IMR-90 (cell line): ENCODE data around the gene GATA3. TPM values are rescaled to one million over a fixed set of nuclear protein-coding genes. Genes with fewer than 3 reads are reported as not detected.

Experiments used
- ATAC-seq: fragments of 200-7000 bp; cut with Tn5 transposase; 2 replicates; pipeline ENCODE4 v1.9.1; 2020; ENCODE audit warnings: low read depth, mild to moderate bottlenecking, moderate library complexity
- BruUV-seq: library from RNA; stranded (reverse); fragments of 400-500 nt; replicated peaks from 2 replicates; lab custom pipeline; 2021; lab: Mats Ljungman, UMichigan
- CTCF ChIA-PET: fragments of 300-600 bp; formaldehyde crosslinking; extraction: SDS; loops from one replicate; lab custom pipeline; 2021; ENCODE audit warnings: antibody characterized with exemption; lab: Yijun Ruan, JAX
- POLR2A ChIA-PET: fragments of 300-600 bp; sonication (Branson Sonifier 250); formaldehyde crosslinking; loops from one replicate; lab custom pipeline; 2022; ENCODE audit warnings: antibody characterized with exemption; ENCODE audit not compliant: unreplicated experiment; lab: Charles Lee
- DNase-seq: peaks from one replicate; pipeline ENCODE4 v3.0.0; 2013
- H2AFZ ChIP-seq: replicated peaks from 2 replicates; pipeline ENCODE3; 2013; ENCODE audit warnings: low read length, mild to moderate bottlenecking; ENCODE audit not compliant: poor library complexity
- H2AK5ac ChIP-seq: 2 replicates; pipeline ENCODE4 v1.6.1; 2013; ENCODE audit warnings: low read depth, low read length, inconsistent platforms
- H2AK9ac ChIP-seq: replicated peaks from 2 replicates; pipeline ENCODE3; 2013; ENCODE audit warnings: mild to moderate bottlenecking, low read depth, low read length, moderate library complexity; ENCODE audit not compliant: poor library complexity
- H2BK120ac ChIP-seq: 2 replicates; pipeline ENCODE4 v1.6.1; 2013; ENCODE audit warnings: low read depth, low read length, inconsistent platforms
- H2BK15ac ChIP-seq: 3 replicates; pipeline ENCODE4 v1.6.1; 2013; ENCODE audit warnings: low read depth, low read length, inconsistent platforms
- H2BK20ac ChIP-seq: 2 replicates; pipeline ENCODE4 v1.6.1; 2013; ENCODE audit warnings: low read depth, mild to moderate bottlenecking, inconsistent platforms, low read length, moderate library complexity
- H2BK5ac ChIP-seq: 2 replicates; pipeline ENCODE4 v1.6.1; 2013; ENCODE audit warnings: mild to moderate bottlenecking, low read depth, low read length, inconsistent platforms; ENCODE audit not compliant: poor library complexity, severe bottlenecking
- H3K14ac ChIP-seq: replicated peaks from 2 replicates; pipeline ENCODE4 v1.6.1; 2013; ENCODE audit warnings: low read depth, low read length, inconsistent platforms
- H3K18ac ChIP-seq: 2 replicates; pipeline ENCODE4 v1.6.1; 2013; ENCODE audit warnings: low read depth, low read length, control low read depth
- H3K23ac ChIP-seq: 2 replicates; pipeline ENCODE4 v1.6.1; 2013; ENCODE audit warnings: low read depth, low read length, inconsistent platforms
- H3K27ac ChIP-seq: 2 replicates; pipeline ENCODE4 v1.5.1; 2013; ENCODE audit warnings: mild to moderate bottlenecking, control low read depth, low read length; ENCODE audit not compliant: insufficient read depth
- H3K27me3 ChIP-seq: 2 replicates; pipeline ENCODE4 v1.6.1; 2013; ENCODE audit warnings: low read length; ENCODE audit not compliant: control insufficient read depth, insufficient read depth
- H3K36me3 ChIP-seq: 2 replicates; pipeline ENCODE4 v1.6.1; 2013; ENCODE audit warnings: low read length, mixed read lengths; ENCODE audit not compliant: control insufficient read depth, insufficient read depth
- H3K4ac ChIP-seq: 2 replicates; pipeline ENCODE4 v1.6.1; 2013; ENCODE audit warnings: low read depth, low read length, inconsistent platforms
- H3K4me1 ChIP-seq: 2 replicates; pipeline ENCODE4 v1.6.1; 2013; ENCODE audit warnings: low read length, mixed read lengths; ENCODE audit not compliant: control insufficient read depth, insufficient read depth
- H3K4me2 ChIP-seq: 2 replicates; pipeline ENCODE4 v1.6.1; 2013; ENCODE audit warnings: low read depth, mild to moderate bottlenecking, control low read depth, low read length, moderate library complexity
- H3K4me3 ChIP-seq: 2 replicates; pipeline ENCODE4 v1.5.1; 2013; ENCODE audit warnings: low read depth, mild to moderate bottlenecking, control low read depth, low read length, moderate library complexity; ENCODE audit not compliant: insufficient read depth
- H3K56ac ChIP-seq: 2 replicates; pipeline ENCODE4 v1.6.1; 2013; ENCODE audit warnings: low read length, inconsistent platforms; ENCODE audit not compliant: insufficient read depth; ENCODE audit errors: extremely low read depth
- H3K79me1 ChIP-seq, 2 experiments: 2 replicates each; pipeline ENCODE4 v1.6.1; 2013; ENCODE audit warnings: low read length in 2 of 2, inconsistent platforms in 1 of 2, low read depth in 1 of 2
- H3K9ac ChIP-seq: 2 replicates; pipeline ENCODE4 v1.6.1; 2013; ENCODE audit warnings: low read depth, low read length, control low read depth
- H3K9me1 ChIP-seq: 2 replicates; pipeline ENCODE4 v1.6.1; 2013; ENCODE audit warnings: low read length, inconsistent platforms; ENCODE audit not compliant: insufficient read depth
- H3K9me3 ChIP-seq: 2 replicates; pipeline ENCODE4 v1.6.1; 2013; ENCODE audit warnings: low read length; ENCODE audit not compliant: control insufficient read depth, insufficient read depth
- H4K20me1 ChIP-seq: 2 replicates; pipeline ENCODE4 v1.6.1; 2013; ENCODE audit warnings: low read length, inconsistent platforms; ENCODE audit not compliant: insufficient read depth
- H4K5ac ChIP-seq: 2 replicates; pipeline ENCODE4 v1.6.1; 2013; ENCODE audit warnings: mild to moderate bottlenecking, low read depth, low read length, control low read depth
- H4K8ac ChIP-seq, 2 experiments: 2 replicates each; pipeline ENCODE4 v1.6.1; 2013; ENCODE audit warnings: low read depth in 2 of 2, low read length in 2 of 2, control low read depth in 1 of 2, inconsistent platforms in 1 of 2
- H4K91ac ChIP-seq: 2 replicates; pipeline ENCODE4 v1.6.1; 2013; ENCODE audit warnings: low read depth, low read length, inconsistent platforms; ENCODE audit not compliant: insufficient read depth
- BHLHE40 ChIP-seq: fragments of 150-350 bp; IDR thresholded peaks from 2 replicates; pipeline ENCODE4 v1.6.1; 2016; ENCODE audit warnings: mild to moderate bottlenecking, low read depth, low read length
- NFE2L2 ChIP-seq: fragments of 150-350 bp; IDR thresholded peaks from 2 replicates; pipeline ENCODE4 v1.6.1; 2016; ENCODE audit warnings: low read depth, mild to moderate bottlenecking, low read length
- RAD21 ChIP-seq: IDR thresholded peaks from 2 replicates; pipeline ENCODE4 v1.6.1; 2012; ENCODE audit warnings: low read length, improper control_type of control experiment
- WGBS, 2 experiments: methylation state at CpG; one replicate each; pipeline versions ENCODE4 v1.1.5 to v1.1.7; 2013; ENCODE audit warnings: missing lambda C conversion rate in 2 of 2; ENCODE audit not compliant: insufficient read length in 1 of 2; ENCODE audit errors: extremely low coverage in 2 of 2; 5-methylcytosine and 5-hydroxymethylcytosine counted together
- dilution Hi-C: fragments of 300-500 bp; cut with HindIII; formaldehyde crosslinking; loops from one replicate; pipeline ENCODE4 v1.14.3; 2018; ENCODE audit warnings: low sequenced_read_pairs; ENCODE audit not compliant: unreplicated experiment
- in situ Hi-C: fragments of 300-500 bp; cut with MboI; formaldehyde crosslinking; loops from 3 replicates; pipeline ENCODE4 v1.14.3; 2019; ENCODE audit warnings: low sequenced_read_pairs, inconsistent platforms, mixed read lengths
- intact Hi-C: fragments of 100-400 bp; cut with micrococcal nuclease; formaldehyde crosslinking; loops from 2 replicates; pipeline ENCODE4 v1.10.0; 2022
- polyA plus RNA-seq, 3 experiments: library from polyadenylated mRNA; depleted of rRNA; stranded (reverse); fragments of >200 nt; gene quantifications; 2 replicates each; pipeline ENCODE4 v1.2.3, GENCODE V29; 2012; ENCODE audit warnings: low replicate concordance in 1 of 3
- total RNA-seq: library from RNA; depleted of rRNA; stranded (reverse); fragments of >200 nt; gene quantifications from 2 replicates; pipeline ENCODE4 v1.2.3, GENCODE V29; 2012
- TF ChIP-seq, protein P1 (sequence below): fragments of 150-350 bp; IDR thresholded peaks from 2 replicates; pipeline ENCODE4 v1.6.1; 2016; ENCODE audit warnings: low read depth, mild to moderate bottlenecking, low read length, moderate library complexity, borderline replicate concordance

Gene GATA3
- total and polyA plus RNA-seq, 2 of the 4 experiments (the other 2 are of a cell fraction) = 0.21 TPM; not detected in 1

DNA sequence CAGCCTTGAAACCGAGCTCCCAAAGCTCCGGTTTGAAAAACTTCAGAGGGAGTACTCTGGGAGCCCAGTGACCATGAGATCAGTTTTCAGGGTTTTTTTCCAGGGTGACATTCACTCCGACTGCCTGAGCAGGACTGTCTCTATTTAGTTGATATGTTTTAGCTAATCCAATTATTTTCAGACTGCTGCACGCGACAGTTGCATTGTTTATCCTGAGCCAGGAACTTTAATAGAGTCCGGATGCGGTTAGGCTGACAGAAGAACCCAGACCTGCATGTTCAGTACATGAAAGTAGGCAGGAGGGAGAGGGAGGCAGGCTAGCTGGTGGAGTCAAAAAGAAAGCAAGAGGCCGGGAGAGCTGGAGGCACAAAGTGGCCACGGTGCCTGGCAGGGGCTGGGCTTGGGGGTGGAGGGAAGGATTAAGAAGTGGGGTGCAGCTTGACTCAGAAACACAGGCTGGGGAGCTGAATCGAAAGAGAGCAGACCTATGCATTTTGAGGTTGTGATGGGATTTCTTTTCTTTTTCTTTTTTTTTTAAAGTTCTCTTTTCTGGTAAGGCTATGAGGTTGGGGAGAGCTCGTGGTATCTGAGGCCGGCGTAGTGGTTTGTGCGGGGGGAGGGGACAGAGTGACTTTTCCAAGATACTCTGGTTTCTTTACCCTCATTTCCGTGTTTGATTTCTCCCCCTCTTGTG is 5.7 kb downstream of the GATA3 start:
- Histone ChIP-seq H4K91ac (no peak overlapping the region), H3K9ac (no peak overlapping the region), H4K8ac (no peak overlapping the region), H3K23ac (peak overlapping the region; percentile 21; the same call in 1 of the 2 replicates), H2BK120ac (peak overlapping the region; percentile 46; the same call in 1 of the 2 replicates), H3K4me2 (peak overlapping the region; percentile 77), H3K56ac (no peak overlapping the region), H3K18ac (no peak overlapping the region), H3K9me3 (peaks cover 4% of the 10 kb centered on the region; the same call in 1 of the 2 replicates), H3K36me3 (no peaks in the 10 kb centered on the region), H3K9me1 (no peaks in the 10 kb centered on the region; the same call in 1 of the 2 replicates), H3K4ac (no peak overlapping the region), H3K27ac (no peak overlapping the region), H3K4me3 (no peak overlapping the region; the same call in 1 of the 2 replicates), H2BK20ac (no peak overlapping the region), H3K14ac (no peak overlapping the region), H2AK5ac (no peak overlapping the region), H3K27me3 (peaks cover 76% of the 10 kb centered on the region), H3K79me1 (no peaks in the 10 kb centered on the region), H3K4me1 (no peaks in the 10 kb centered on the region), H4K5ac (no peak overlapping the region), H4K20me1 (no peaks in the 10 kb centered on the region), H2AK9ac (no peak overlapping the region), H2BK15ac (no peak overlapping the region), H2BK5ac (no peak overlapping the region), H2AFZ (peak overlapping the region; percentile 36)
- no TSS peak for BruUV-seq
- peak; percentile 60 for ATAC-seq
- 12% methylated on average over 6 of the region's 15 CpGs; no CpG with 5 or more reads in 1 of the 2 experiments for WGBS, 2 experiments
- TF ChIP-seq BHLHE40 = peak; percentile 65
- TF ChIP-seq NFE2L2 = no peak
- TF ChIP-seq, protein P1, sequence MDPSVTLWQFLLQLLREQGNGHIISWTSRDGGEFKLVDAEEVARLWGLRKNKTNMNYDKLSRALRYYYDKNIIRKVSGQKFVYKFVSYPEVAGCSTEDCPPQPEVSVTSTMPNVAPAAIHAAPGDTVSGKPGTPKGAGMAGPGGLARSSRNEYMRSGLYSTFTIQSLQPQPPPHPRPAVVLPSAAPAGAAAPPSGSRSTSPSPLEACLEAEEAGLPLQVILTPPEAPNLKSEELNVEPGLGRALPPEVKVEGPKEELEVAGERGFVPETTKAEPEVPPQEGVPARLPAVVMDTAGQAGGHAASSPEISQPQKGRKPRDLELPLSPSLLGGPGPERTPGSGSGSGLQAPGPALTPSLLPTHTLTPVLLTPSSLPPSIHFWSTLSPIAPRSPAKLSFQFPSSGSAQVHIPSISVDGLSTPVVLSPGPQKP = no peak
- TF ChIP-seq RAD21 = no peak
- POLR2A ChIA-PET = no interaction called here
- CTCF ChIA-PET = interaction anchor here (0.6 kb wide), 1 partner anchor 169 kb away, joined by 3 read pairs; no protein-coding TSS in a partner anchor
- in situ Hi-C loops = no loop called here
- intact Hi-C loops = no loop called here
- dilution Hi-C loops = no loop called here
- peak; percentile 25 for DNase-seq
